ENCODE measurements around the gene ENTPD8.

- TF ChIP-seq CTCF (IDR thresholded peaks at IDR 0.05; ENCODE audit: low read depth, low read length) (no peak), EZH2phosphoT487 (IDR thresholded peaks at IDR 0.05; ENCODE audit: low read depth) (no peak)
Measured at GRCh38 chr9:137463931-137464290, 22.8 kb upstream of the ENTPD8 start.
